HepG2 (cell line): ENCODE results near the gene SH2D7. TPM values are rescaled to one million over a fixed set of nuclear protein-coding genes. Genes with fewer than 3 reads are reported as not detected.

ENCODE experiments used
- FOXC1 ChIP-seq: sonication (generic); formaldehyde crosslinking; IDR thresholded peaks from 2 replicates; pipeline ENCODE4 v1.8.0; 2022; ENCODE audit warnings: mild to moderate bottlenecking, missing genetic modification reagents, borderline replicate concordance
- KDM6A ChIP-seq: IDR thresholded peaks from 2 replicates; pipeline ENCODE4 v1.6.1; 2016; ENCODE audit warnings: low read depth
- KLF11 ChIP-seq: IDR thresholded peaks from 2 replicates; pipeline ENCODE4 v1.6.1; 2016; ENCODE audit warnings: missing compliant biosample characterization
- MAF1 ChIP-seq: sonication (generic); formaldehyde crosslinking; IDR thresholded peaks from 2 replicates; pipeline ENCODE4 v1.5.0; 2020; ENCODE audit warnings: missing genetic modification reagents, borderline replicate concordance
- MEF2D ChIP-seq: sonication (generic); formaldehyde crosslinking; IDR thresholded peaks from 2 replicates; pipeline ENCODE4 v1.5.1; 2020; ENCODE audit warnings: mild to moderate bottlenecking, missing genetic modification reagents
- MXD4 ChIP-seq: IDR thresholded peaks from 2 replicates; pipeline ENCODE4 v1.6.1; 2016; ENCODE audit warnings: mild to moderate bottlenecking, missing biosample characterization, missing genetic modification reagents
- NCOA5 ChIP-seq: sonication (generic); formaldehyde crosslinking; IDR thresholded peaks from 2 replicates; pipeline ENCODE4 v1.4.0; 2020; ENCODE audit warnings: missing genetic modification reagents
- NFE2 ChIP-seq: sonication (generic); formaldehyde crosslinking; IDR thresholded peaks from 2 replicates; pipeline ENCODE4 v1.4.0; 2020; ENCODE audit warnings: missing genetic modification reagents
- NR1H2 ChIP-seq: sonication (generic); formaldehyde crosslinking; IDR thresholded peaks from 2 replicates; pipeline ENCODE4 v1.8.1; 2022; ENCODE audit warnings: low read depth, missing genetic modification reagents, borderline replicate concordance
- REXO4 ChIP-seq: sonication (generic); formaldehyde crosslinking; IDR thresholded peaks from 2 replicates; pipeline ENCODE4 v1.8.0; 2022; ENCODE audit warnings: missing genetic modification reagents, mild to moderate bottlenecking, borderline replicate concordance
- RFX1 ChIP-seq: fragments of 450-650 bp; IDR thresholded peaks from 2 replicates; pipeline ENCODE4 v1.6.1; 2017
- RFX3 ChIP-seq: IDR thresholded peaks from 2 replicates; pipeline ENCODE4 v1.6.1; 2016; ENCODE audit warnings: missing biosample characterization, missing genetic modification reagents
- SMARCC2 ChIP-seq: fragments of 450-650 bp; IDR thresholded peaks from 2 replicates; pipeline ENCODE4 v1.6.1; 2017; ENCODE audit warnings: antibody characterized with exemption, mild to moderate bottlenecking
- SNRNP70 ChIP-seq: fragments of 200-400 bp; formaldehyde crosslinking; IDR thresholded peaks from 2 replicates; pipeline ENCODE4 v1.6.1; 2017; ENCODE audit warnings: mild to moderate bottlenecking, low read depth, low read length, moderate library complexity
- U2AF1 ChIP-seq: fragments of 200-400 bp; formaldehyde crosslinking; optimal IDR thresholded peaks from 2 replicates; pipeline ENCODE3; 2017; ENCODE audit warnings: mild to moderate bottlenecking, low read depth, low read length
- ZBTB4 ChIP-seq: sonication (generic); formaldehyde crosslinking; IDR thresholded peaks from 2 replicates; pipeline ENCODE4 v1.4.0; 2020; ENCODE audit warnings: missing genetic modification reagents, mild to moderate bottlenecking, borderline replicate concordance
- ZFP37 ChIP-seq: sonication (generic); formaldehyde crosslinking; IDR thresholded peaks from 2 replicates; pipeline ENCODE4 v1.4.0; 2020; ENCODE audit warnings: missing genetic modification reagents, borderline replicate concordance
- ZKSCAN5 ChIP-seq: sonication (generic); formaldehyde crosslinking; IDR thresholded peaks from 2 replicates; pipeline ENCODE4 v1.5.1; 2020; ENCODE audit warnings: mild to moderate bottlenecking, missing genetic modification reagents
- ZNF234 ChIP-seq: sonication (generic); formaldehyde crosslinking; conservative IDR thresholded peaks from 2 replicates; pipeline ENCODE4 v1.5.1; 2020; ENCODE audit warnings: mild to moderate bottlenecking, missing genetic modification reagents
- ZNF331 ChIP-seq: sonication (generic); formaldehyde crosslinking; IDR thresholded peaks from 2 replicates; pipeline ENCODE4 v1.4.0; 2020; ENCODE audit warnings: missing genetic modification reagents
- ZNF33A ChIP-seq: sonication (generic); formaldehyde crosslinking; IDR thresholded peaks from 2 replicates; pipeline ENCODE4 v1.5.1; 2020; ENCODE audit warnings: missing genetic modification reagents, mild to moderate bottlenecking, moderate library complexity, borderline replicate concordance
- ZNF430 ChIP-seq: sonication (generic); formaldehyde crosslinking; IDR thresholded peaks from 2 replicates; pipeline ENCODE4 v1.9.0; 2021; ENCODE audit warnings: mild to moderate bottlenecking, missing genetic modification reagents
- ZNF605 ChIP-seq: sonication (generic); formaldehyde crosslinking; IDR thresholded peaks from 2 replicates; pipeline ENCODE4 v1.8.0; 2022; ENCODE audit warnings: mild to moderate bottlenecking, missing genetic modification reagents
- ZNF629 ChIP-seq: sonication (generic); formaldehyde crosslinking; conservative IDR thresholded peaks from 2 replicates; pipeline ENCODE4 v1.5.0; 2020; ENCODE audit warnings: missing genetic modification reagents
- ZNF780A ChIP-seq: sonication (generic); formaldehyde crosslinking; IDR thresholded peaks from 2 replicates; pipeline ENCODE4 v1.8.0; 2022; ENCODE audit warnings: mild to moderate bottlenecking, missing genetic modification reagents, moderate library complexity
- polyA plus RNA-seq, 8 experiments: library from polyadenylated mRNA; depleted of rRNA in 3 of 8; stranded (reverse) in 7 of 8; unstranded in 1 of 8; fragments of >200 nt; fragmentation: Illumina TruSeq in 4 of 8; extraction: Trizol in 4 of 8; gene quantifications; 2 replicates each; pipeline versions ENCODE4 v1.2.1 to v1.2.3, GENCODE V29; 2011 to 2016; ENCODE audit warnings: low read depth in 4 of 8, missing spikeins in 1 of 8, mixed read lengths in 1 of 8; ENCODE audit not compliant: insufficient read depth in 1 of 8
- total RNA-seq, 5 experiments: library from RNA; depleted of rRNA; stranded (reverse); fragments of >200 nt; fragmentation: Illumina TruSeq; extraction: Trizol; gene quantifications; 2 replicates each; pipeline ENCODE4 v1.2.3, GENCODE V29; 2016; ENCODE audit warnings: low read depth in 1 of 5
- TF ChIP-seq, protein P1 (sequence below): sonication (generic); formaldehyde crosslinking; IDR thresholded peaks from 2 replicates; pipeline ENCODE4 v1.8.1; 2023; ENCODE audit warnings: mild to moderate bottlenecking, missing genetic modification reagents
- TF ChIP-seq, protein P2 (sequence below): sonication (generic); formaldehyde crosslinking; IDR thresholded peaks from 2 replicates; pipeline ENCODE4 v1.4.0; 2020; ENCODE audit warnings: missing genetic modification reagents

The SH2D7 gene
- total and polyA plus RNA-seq, 2 of the 13 experiments (the other 11 are each of a cell fraction or from before 2014, with no cell fraction given) = not detected

- TF ChIP-seq ZNF33A = no peak
- no peak for TF ChIP-seq RFX1
- TF ChIP-seq ZNF780A = no peak
- TF ChIP-seq MAF1 = no peak
- TF ChIP-seq ZNF234 (CRISPR knock-in tag) = no peak
- TF ChIP-seq ZFP37 (CRISPR knock-in tag) = no peak
- no peak for TF ChIP-seq SNRNP70
- TF ChIP-seq KLF11 = no peak
- TF ChIP-seq FOXC1 = no peak
- no peak for TF ChIP-seq ZNF629
- TF ChIP-seq NCOA5 (CRISPR knock-in tag) = no peak
- no peak for TF ChIP-seq NFE2 (CRISPR knock-in tag)
- no peak for TF ChIP-seq ZNF331
- no peak for TF ChIP-seq MEF2D
- TF ChIP-seq, protein P1, sequence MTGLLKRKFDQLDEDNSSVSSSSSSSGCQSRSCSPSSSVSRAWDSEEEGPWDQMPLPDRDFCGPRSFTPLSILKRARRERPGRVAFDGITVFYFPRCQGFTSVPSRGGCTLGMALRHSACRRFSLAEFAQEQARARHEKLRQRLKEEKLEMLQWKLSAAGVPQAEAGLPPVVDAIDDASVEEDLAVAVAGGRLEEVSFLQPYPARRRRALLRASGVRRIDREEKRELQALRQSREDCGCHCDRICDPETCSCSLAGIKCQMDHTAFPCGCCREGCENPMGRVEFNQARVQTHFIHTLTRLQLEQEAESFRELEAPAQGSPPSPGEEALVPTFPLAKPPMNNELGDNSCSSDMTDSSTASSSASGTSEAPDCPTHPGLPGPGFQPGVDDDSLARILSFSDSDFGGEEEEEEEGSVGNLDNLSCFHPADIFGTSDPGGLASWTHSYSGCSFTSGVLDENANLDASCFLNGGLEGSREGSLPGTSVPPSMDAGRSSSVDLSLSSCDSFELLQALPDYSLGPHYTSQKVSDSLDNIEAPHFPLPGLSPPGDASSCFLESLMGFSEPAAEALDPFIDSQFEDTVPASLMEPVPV (CRISPR knock-in tag) = no peak
- no peak for TF ChIP-seq RFX3 (CRISPR knock-in tag)
- no peak for TF ChIP-seq MXD4 (CRISPR knock-in tag)
- TF ChIP-seq ZBTB4 (CRISPR knock-in tag) = no peak
- TF ChIP-seq KDM6A (CRISPR knock-in tag) = no peak
- TF ChIP-seq ZNF605 (CRISPR knock-in tag) = no peak
- TF ChIP-seq REXO4 = no peak
- no peak for TF ChIP-seq ZKSCAN5 (CRISPR knock-in tag)
- TF ChIP-seq NR1H2 (CRISPR knock-in tag) = no peak
- no peak for TF ChIP-seq ZNF430 (CRISPR knock-in tag)
- no peak for TF ChIP-seq U2AF1
- TF ChIP-seq SMARCC2 = no peak
- TF ChIP-seq, protein P2, sequence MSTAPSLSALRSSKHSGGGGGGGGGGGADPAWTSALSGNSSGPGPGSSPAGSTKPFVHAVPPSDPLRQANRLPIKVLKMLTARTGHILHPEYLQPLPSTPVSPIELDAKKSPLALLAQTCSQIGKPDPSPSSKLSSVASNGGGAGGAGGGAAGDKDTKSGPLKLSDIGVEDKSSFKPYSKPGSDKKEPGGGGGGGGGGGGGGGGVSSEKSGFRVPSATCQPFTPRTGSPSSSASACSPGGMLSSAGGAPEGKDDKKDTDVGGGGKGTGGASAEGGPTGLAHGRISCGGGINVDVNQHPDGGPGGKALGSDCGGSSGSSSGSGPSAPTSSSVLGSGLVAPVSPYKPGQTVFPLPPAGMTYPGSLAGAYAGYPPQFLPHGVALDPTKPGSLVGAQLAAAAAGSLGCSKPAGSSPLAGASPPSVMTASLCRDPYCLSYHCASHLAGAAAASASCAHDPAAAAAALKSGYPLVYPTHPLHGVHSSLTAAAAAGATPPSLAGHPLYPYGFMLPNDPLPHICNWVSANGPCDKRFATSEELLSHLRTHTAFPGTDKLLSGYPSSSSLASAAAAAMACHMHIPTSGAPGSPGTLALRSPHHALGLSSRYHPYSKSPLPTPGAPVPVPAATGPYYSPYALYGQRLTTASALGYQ (CRISPR knock-in tag) = no peak
Measured at GRCh38 chr15:78108300-78109084, 16.1 kb downstream of the SH2D7 start (continued).
